Neural cell (in vitro differentiated cells): Measurements from ENCODE around the gene MECP2.

Experiments
- EP300 ChIP-seq: fragments of 450-650 bp; conservative IDR thresholded peaks from 2 replicates; pipeline ENCODE4 v1.6.1; 2014; ENCODE audit warnings: antibody characterized with exemption, mild to moderate bottlenecking, moderate library complexity; ENCODE audit not compliant: poor library complexity, severe bottlenecking
- EZH2 ChIP-seq: fragments of 200-600, 300-800 bp; shearing (Covaris generic), sonication (generic); IDR thresholded peaks from 2 replicates; pipeline ENCODE4 v1.6.1; 2014; ENCODE audit warnings: antibody characterized with exemption, low read length, borderline replicate concordance, mild to moderate bottlenecking; ENCODE audit not compliant: insufficient read depth, poor library complexity, severe bottlenecking
- MXI1 ChIP-seq: fragments of 450-650 bp; conservative IDR thresholded peaks from 2 replicates; pipeline ENCODE4 v1.6.1; 2014; ENCODE audit warnings: antibody characterized with exemption, mild to moderate bottlenecking; ENCODE audit not compliant: poor library complexity, severe bottlenecking
- POLR2AphosphoS5 ChIP-seq: IDR thresholded peaks from 2 replicates; pipeline ENCODE4 v1.6.1; 2012
- RAD21 ChIP-seq: fragments of 450-650 bp; conservative IDR thresholded peaks from 2 replicates; pipeline ENCODE4 v1.6.1; 2014; ENCODE audit warnings: antibody characterized with exemption, mild to moderate bottlenecking, moderate library complexity
- SMC3 ChIP-seq: fragments of 450-650 bp; conservative IDR thresholded peaks from 2 replicates; pipeline ENCODE4 v1.6.1; 2014; ENCODE audit warnings: antibody characterized with exemption, mild to moderate bottlenecking, moderate library complexity; ENCODE audit not compliant: poor library complexity
- TAF1 ChIP-seq: IDR thresholded peaks from 2 replicates; pipeline ENCODE4 v1.6.1; 2012; ENCODE audit warnings: low read depth
- TF ChIP-seq, protein P1 (sequence below): fragments of 450-650 bp; IDR thresholded peaks from 2 replicates; pipeline ENCODE4 v1.5.1; 2014; ENCODE audit warnings: antibody characterized with exemption, mild to moderate bottlenecking, moderate library complexity; ENCODE audit not compliant: poor library complexity, severe bottlenecking
- TF ChIP-seq, protein P2 (sequence below): IDR thresholded peaks from 2 replicates; pipeline ENCODE4 v1.6.1; 2012; ENCODE audit warnings: borderline replicate concordance

GRCh38 chrX:154057791-154058190, 39.7 kb downstream of the MECP2 start:
- no peak for TF ChIP-seq RAD21
- TF ChIP-seq, protein P1, sequence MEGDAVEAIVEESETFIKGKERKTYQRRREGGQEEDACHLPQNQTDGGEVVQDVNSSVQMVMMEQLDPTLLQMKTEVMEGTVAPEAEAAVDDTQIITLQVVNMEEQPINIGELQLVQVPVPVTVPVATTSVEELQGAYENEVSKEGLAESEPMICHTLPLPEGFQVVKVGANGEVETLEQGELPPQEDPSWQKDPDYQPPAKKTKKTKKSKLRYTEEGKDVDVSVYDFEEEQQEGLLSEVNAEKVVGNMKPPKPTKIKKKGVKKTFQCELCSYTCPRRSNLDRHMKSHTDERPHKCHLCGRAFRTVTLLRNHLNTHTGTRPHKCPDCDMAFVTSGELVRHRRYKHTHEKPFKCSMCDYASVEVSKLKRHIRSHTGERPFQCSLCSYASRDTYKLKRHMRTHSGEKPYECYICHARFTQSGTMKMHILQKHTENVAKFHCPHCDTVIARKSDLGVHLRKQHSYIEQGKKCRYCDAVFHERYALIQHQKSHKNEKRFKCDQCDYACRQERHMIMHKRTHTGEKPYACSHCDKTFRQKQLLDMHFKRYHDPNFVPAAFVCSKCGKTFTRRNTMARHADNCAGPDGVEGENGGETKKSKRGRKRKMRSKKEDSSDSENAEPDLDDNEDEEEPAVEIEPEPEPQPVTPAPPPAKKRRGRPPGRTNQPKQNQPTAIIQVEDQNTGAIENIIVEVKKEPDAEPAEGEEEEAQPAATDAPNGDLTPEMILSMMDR, result no peak
- no peak for TF ChIP-seq TAF1
- no peak for TF ChIP-seq POLR2AphosphoS5
- no peak for TF ChIP-seq SMC3
- no peak for TF ChIP-seq EP300
- TF ChIP-seq EZH2, result no peak
- TF ChIP-seq MXI1, result no peak
- TF ChIP-seq, protein P2, sequence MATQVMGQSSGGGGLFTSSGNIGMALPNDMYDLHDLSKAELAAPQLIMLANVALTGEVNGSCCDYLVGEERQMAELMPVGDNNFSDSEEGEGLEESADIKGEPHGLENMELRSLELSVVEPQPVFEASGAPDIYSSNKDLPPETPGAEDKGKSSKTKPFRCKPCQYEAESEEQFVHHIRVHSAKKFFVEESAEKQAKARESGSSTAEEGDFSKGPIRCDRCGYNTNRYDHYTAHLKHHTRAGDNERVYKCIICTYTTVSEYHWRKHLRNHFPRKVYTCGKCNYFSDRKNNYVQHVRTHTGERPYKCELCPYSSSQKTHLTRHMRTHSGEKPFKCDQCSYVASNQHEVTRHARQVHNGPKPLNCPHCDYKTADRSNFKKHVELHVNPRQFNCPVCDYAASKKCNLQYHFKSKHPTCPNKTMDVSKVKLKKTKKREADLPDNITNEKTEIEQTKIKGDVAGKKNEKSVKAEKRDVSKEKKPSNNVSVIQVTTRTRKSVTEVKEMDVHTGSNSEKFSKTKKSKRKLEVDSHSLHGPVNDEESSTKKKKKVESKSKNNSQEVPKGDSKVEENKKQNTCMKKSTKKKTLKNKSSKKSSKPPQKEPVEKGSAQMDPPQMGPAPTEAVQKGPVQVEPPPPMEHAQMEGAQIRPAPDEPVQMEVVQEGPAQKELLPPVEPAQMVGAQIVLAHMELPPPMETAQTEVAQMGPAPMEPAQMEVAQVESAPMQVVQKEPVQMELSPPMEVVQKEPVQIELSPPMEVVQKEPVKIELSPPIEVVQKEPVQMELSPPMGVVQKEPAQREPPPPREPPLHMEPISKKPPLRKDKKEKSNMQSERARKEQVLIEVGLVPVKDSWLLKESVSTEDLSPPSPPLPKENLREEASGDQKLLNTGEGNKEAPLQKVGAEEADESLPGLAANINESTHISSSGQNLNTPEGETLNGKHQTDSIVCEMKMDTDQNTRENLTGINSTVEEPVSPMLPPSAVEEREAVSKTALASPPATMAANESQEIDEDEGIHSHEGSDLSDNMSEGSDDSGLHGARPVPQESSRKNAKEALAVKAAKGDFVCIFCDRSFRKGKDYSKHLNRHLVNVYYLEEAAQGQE, result no peak
